ENCODE measurements around the gene LONP1. TPM values are rescaled to one million over a fixed set of nuclear protein-coding genes. Genes with fewer than 3 reads are reported as not detected.

The LONP1 gene, protein sequence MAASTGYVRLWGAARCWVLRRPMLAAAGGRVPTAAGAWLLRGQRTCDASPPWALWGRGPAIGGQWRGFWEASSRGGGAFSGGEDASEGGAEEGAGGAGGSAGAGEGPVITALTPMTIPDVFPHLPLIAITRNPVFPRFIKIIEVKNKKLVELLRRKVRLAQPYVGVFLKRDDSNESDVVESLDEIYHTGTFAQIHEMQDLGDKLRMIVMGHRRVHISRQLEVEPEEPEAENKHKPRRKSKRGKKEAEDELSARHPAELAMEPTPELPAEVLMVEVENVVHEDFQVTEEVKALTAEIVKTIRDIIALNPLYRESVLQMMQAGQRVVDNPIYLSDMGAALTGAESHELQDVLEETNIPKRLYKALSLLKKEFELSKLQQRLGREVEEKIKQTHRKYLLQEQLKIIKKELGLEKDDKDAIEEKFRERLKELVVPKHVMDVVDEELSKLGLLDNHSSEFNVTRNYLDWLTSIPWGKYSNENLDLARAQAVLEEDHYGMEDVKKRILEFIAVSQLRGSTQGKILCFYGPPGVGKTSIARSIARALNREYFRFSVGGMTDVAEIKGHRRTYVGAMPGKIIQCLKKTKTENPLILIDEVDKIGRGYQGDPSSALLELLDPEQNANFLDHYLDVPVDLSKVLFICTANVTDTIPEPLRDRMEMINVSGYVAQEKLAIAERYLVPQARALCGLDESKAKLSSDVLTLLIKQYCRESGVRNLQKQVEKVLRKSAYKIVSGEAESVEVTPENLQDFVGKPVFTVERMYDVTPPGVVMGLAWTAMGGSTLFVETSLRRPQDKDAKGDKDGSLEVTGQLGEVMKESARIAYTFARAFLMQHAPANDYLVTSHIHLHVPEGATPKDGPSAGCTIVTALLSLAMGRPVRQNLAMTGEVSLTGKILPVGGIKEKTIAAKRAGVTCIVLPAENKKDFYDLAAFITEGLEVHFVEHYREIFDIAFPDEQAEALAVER
- total RNA-seq (2014; rRNA removed; shearing (Covaris generic)): 306 and 350 TPM in 2 replicates

DNA sequence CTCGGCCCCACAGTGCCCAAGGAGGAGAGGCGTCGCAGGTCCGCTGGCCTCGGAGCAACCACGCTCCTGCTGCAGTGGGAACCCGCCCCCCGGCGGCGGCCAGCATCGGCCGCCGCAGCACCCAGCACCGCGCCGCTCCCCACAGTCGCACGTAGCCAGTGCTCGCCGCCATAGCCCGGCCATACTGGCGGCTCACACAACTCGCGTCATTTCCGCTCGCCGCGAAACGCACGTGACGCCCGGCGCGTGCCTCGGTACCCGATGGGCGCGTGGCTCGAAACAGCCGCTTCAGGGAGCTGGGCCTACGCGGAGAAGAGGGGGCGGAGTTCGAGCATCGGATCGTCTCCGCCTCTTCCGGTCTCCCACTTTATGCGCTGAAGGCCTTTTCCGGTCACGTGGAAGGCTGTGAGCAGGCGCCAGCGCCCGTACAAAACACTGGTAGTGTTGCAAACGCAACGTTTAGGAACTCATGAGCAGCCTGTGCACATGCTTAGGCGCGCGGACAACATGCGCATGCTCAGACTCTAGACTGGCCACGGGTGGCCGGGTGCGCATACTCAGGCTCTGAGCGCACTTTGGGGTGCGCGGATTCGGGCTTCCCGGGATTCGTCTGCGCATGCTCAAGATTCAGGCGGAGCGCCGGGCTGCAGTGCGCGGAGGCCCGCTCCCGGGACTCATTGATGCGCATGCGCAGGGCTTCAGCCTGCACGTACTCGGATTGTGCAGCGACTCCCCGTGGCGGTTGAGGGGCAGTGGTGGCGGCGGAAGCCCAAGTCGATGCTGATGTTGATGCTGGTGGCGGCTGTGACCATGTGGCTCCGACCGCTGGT, at the start of gene LONP1, which contains the start of gene CATSPERD:
Gene LONP1, minus strand, starts transcription at position 186 of the 830 bp plus-strand sequence. Its CDS starts 14 bp downstream, at position 172.
Gene CATSPERD, plus strand, starts transcription at position 677 of the 830 bp plus-strand sequence. Its CDS starts 101 bp downstream, at position 778.

DNA sequence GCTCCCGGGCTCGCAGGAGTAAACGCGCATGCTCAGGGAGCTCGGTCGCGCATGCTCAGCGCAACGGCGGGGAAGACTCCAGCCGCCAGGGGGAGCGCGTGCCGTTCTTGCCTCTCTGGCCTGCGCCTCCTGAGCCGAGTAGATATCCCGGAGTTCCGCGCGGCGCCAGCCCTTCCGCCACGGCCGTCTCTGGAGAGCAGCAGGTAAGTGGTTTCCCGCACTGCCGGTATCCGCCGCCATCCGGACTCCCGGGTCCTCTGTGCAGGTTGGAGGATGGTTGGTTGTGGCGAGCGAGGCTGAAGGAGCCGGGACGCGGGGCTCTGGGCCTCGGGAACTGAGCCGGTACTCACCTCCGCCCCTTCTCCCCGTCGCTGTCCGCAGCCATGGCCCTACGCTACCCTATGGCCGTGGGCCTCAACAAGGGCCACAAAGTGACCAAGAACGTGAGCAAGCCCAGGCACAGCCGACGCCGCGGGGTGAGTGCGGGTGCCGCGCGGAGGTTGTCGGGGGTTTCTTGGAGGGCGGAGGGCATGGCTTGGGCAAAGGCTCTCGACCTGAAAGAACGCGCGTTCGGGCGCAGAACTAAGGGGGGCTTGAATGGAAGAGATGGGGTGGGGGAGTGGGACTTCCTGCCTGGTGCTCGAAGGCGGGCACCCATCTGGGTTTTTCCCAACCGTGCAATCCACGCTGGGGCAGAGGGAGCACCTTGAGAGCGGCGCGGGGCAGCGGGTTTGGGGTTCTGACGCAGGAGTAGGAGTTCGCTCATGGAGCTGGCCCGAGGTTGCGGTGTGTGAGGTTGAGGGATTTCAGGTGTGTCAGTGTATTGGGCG, 29.6 kb downstream of the LONP1 start, which contains the start of gene RPL36:
Gene RPL36, plus strand, starts transcription at position 171 of the 830 bp plus-strand sequence. Its CDS starts 213 bp downstream, at position 384.

DNA sequence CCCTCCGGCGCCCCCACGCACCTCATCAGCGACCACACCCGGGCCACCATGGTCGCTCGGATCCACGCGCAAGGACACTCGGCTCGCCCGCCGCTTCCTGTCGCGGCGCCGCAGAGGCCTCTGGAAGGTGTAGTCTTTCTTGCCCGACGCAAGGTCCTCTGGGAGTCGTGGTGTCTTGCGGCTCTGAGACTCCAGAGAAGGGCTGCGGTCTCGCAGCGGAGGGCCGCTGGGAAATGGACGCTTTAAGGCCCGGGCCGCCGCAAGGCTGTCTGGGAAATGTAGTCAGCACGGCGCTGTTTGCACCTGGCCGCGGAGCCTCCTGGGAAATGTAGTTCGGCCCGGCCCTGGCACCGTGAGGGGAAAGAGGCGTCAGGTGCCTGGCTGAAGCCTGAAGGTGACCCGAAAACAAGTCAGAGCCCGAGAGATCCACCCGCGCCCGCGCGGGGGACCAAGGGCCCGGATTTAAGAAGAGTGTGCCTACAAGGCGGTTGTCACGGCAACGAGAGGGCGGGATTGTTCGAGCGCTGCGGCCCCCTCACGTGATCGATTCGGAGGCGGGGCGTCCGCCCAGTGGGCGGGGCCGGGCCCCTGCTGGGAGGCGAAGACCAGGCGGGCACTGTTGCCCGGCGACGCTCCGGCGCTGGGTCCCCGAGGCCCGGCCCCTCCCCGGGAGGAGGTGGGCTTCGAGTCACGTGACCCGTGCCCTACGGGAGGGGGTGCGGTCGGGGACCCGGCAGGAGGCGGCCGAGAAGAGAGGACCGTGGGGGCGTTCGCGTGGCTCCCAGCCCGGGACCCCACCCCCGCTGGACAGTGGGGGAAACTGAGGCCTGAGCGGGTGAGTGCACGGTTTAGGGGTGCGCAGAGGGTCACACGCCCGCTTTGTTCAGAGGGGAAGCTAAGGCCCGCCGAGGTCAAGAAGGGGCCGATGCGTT, 39.2 kb downstream of the LONP1 start, which contains the start of the genes HSD11B1L and MICOS13:
Gene HSD11B1L, plus strand, starts transcription at position 591 of the 932 bp plus-strand sequence. CDS start 3,806 bp downstream, outside the sequence.
Gene MICOS13, minus strand, starts transcription at position 80 of the 932 bp plus-strand sequence. Its CDS starts 30 bp downstream, at position 50.

Other genes starting within 250 kb of the LONP1 start
- gene TINCR, start 152.2 kb downstream of the LONP1 start, total RNA-seq (2014; rRNA removed; shearing (Covaris generic)): 0.24 and 0.64 TPM in 2 replicates
- gene SAFB2, start 97.4 kb downstream of the LONP1 start, total RNA-seq (2014; rRNA removed; shearing (Covaris generic)): 45.6 and 45.8 TPM in 2 replicates
- gene SAFB, start 97.1 kb downstream of the LONP1 start, total RNA-seq (2014; rRNA removed; shearing (Covaris generic)): 61.2 and 65.0 TPM in 2 replicates
- gene MICOS13, start 39.6 kb downstream of the LONP1 start, total RNA-seq (2014; rRNA removed; shearing (Covaris generic)): 232 and 245 TPM in 2 replicates
- gene HSD11B1L, start 39.1 kb downstream of the LONP1 start, total RNA-seq (2014; rRNA removed; shearing (Covaris generic)): 46.2 and 46.3 TPM in 2 replicates
- gene RPL36, start 29.9 kb downstream of the LONP1 start, total RNA-seq (2014; rRNA removed; shearing (Covaris generic)): 2,537 and 2,543 TPM in 2 replicates
- gene CATSPERD, start 491 bp upstream of the LONP1 start, total RNA-seq (2014; rRNA removed; shearing (Covaris generic)): not detected in 2 replicates
- 6.8 and 10.4 TPM in 2 replicates for gene PRR22, start 64.6 kb upstream of the LONP1 start, total RNA-seq (2014; rRNA removed; shearing (Covaris generic))
- gene DUS3L, start 71.0 kb upstream of the LONP1 start, total RNA-seq (2014; rRNA removed; shearing (Covaris generic)): 102 and 105 TPM in 2 replicates
- gene NRTN, start 84.9 kb upstream of the LONP1 start, total RNA-seq (2014; rRNA removed; shearing (Covaris generic)): 1.1 and 1.2 TPM in 2 replicates
- not detected in 2 replicates for gene FUT6, start 119.6 kb upstream of the LONP1 start, total RNA-seq (2014; rRNA removed; shearing (Covaris generic))
- 0.11 TPM in 1 of 2 replicates, not detected in the other for gene FUT3, start 131.3 kb upstream of the LONP1 start, total RNA-seq (2014; rRNA removed; shearing (Covaris generic))
- gene FUT5, start 150.4 kb upstream of the LONP1 start, total RNA-seq (2014; rRNA removed; shearing (Covaris generic)): 0.11 TPM in 2 replicates
- gene NDUFA11, start 183.6 kb upstream of the LONP1 start, total RNA-seq (2014; rRNA removed; shearing (Covaris generic)): 279 and 320 TPM in 2 replicates
- gene VMAC, start 184.7 kb upstream of the LONP1 start, total RNA-seq (2014; rRNA removed; shearing (Covaris generic)): 9.8 and 11.0 TPM in 2 replicates
- gene CAPS, start 194.1 kb upstream of the LONP1 start, total RNA-seq (2014; rRNA removed; shearing (Covaris generic)): 185 and 250 TPM in 2 replicates